Placental epithelial cell (primary cell): ENCODE results near the gene CRYL1. TPM values are rescaled to one million over a fixed set of nuclear protein-coding genes. Genes with fewer than 3 reads are reported as not detected.

Experiments used
- small RNA-seq: library from RNA; depleted of rRNA; stranded (forward); fragments of <200 nt; gene quantifications from one replicate; pipeline ENCODE3, GENCODE V24; 2012
- total RNA-seq: library from RNA; depleted of rRNA; stranded (reverse); fragments of >200 nt; gene quantifications from 2 replicates; pipeline ENCODE4 v1.2.3, GENCODE V29; 2012

Gene CRYL1
- 1.8 and 3.1 TPM in 2 replicates for total RNA-seq

DNA sequence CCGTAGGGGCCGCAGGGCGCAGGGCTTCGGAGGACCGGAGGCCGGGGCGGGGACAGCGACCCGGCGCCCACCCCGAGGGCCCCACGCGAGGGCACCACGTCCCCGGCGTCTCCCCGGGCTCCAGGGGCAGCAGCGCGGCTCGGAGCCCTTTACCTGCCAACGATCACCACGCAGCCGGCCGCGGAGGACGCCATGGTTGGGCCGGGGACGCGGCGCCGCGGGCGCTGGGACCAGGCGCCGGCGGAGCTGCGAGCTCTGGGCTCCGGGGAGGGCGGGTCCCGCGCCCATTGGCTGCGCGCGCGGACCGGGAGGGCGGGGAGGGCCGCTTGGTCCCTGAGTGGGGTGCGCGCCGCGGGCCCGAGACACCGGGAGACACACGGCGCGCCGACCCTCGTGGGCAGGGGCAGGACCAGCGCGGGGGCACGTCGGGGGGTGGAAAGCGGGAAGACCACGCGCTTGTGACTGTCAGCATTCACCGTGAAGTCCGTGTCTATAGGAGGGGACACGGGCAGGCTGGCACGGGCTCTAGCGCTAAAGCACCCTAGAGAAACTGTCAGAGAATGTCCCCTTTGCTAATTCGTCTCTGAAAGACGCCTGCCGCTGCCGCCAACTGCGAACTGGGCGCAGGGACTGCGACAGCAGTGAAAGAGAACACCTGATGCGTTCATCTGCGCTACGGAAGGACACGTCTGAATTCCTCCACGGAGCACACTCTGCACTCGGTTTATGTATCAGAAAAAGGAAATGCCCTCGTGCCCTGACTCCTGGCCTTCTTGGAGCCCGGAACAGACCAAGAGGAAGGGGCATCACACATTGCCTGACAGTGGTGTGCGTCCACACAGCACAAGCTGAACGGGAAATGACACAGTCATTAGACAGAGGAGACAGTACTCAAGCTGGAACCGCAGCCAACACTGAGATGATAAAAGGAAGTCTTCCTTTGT, at the start of gene CRYL1:
TSS of gene CRYL1 (minus strand) at position 257 of the 944 bp plus-strand sequence. CDS start at position 194, 63 bp downstream.

GRCh38 chr13:20566898-20567874, 41.5 kb upstream of the CRYL1 start, which contains the start of gene IFT88:
Gene IFT88, plus strand, starts transcription at chr13:20567157. Its CDS starts 7,229 bp downstream, at chr13:20574386.

Small RNA genes lying within 50 kb of the gene (small RNA-seq; reads per million reads assigned to genes)
- gene MIR4499, result not detected

Other genes starting within 250 kb of the CRYL1 start
- gene IFT88, start 41.3 kb upstream of the CRYL1 start, total RNA-seq, result 8.1 and 13.0 TPM in 2 replicates
- under 0.01 TPM in 1 of 2 replicates, not detected in the other for gene IL17D, start 177.8 kb upstream of the CRYL1 start, total RNA-seq
- gene EEF1AKMT1, start 248.1 kb upstream of the CRYL1 start, total RNA-seq, result 7.0 and 10.6 TPM in 2 replicates